ENCODE data around the gene SVIL. TPM values are rescaled to one million over a fixed set of nuclear protein-coding genes. Genes with fewer than 3 reads are reported as not detected.
A peak's percentile ranks its signal among the peaks of the same experiment; 100 is the strongest.

The SVIL gene
- total and polyA plus RNA-seq, 2 donors (not counting 1 experiment from before 2014, with no cell fraction given), result 17.7 to 94.3 TPM

DNA sequence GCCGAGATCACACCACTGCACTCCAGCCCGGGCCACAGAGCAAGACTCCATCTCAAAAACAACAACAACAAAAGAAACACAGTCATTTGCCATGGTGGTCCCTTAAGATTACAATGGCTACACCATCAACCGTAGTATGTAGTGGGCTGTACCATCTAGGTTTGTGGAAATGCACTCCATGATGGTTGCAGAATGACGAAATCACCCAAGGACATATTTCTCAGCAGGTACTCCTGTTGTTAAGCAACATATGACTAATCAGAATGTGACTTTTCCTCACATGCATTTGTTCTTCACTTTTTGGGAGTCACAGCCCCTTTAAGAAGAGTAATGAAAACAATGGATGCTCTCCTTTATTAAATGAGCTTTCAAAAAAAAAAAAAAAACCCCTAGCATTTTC is 11.0 kb downstream of the SVIL start:
- Histone ChIP-seq H3K9ac (ENCODE audit: insufficient read depth, low read length) (no peak overlapping the region), H3K4me2 (ENCODE audit: extremely low read depth, insufficient read depth, low read length) (no peak overlapping the region), H3K36me3 (ENCODE audit: control insufficient read depth, insufficient read depth, low read length) (no peaks in the 10 kb centered on the region), H3K27ac (ENCODE audit: insufficient read depth, low read length) (no peak overlapping the region), H3K79me2 (ENCODE audit: control insufficient read depth, insufficient read depth, low read length) (no peaks in the 10 kb centered on the region), H3K4me1 (ENCODE audit: control insufficient read depth, extremely low read depth, insufficient read depth, low read length) (peaks cover 15% of the 10 kb centered on the region), H3K9me3 (ENCODE audit: control insufficient read depth, insufficient read depth, low read depth, low read length) (no peaks in the 10 kb centered on the region), H3K4me3 (replicated peaks in 1 of 4; ENCODE audit: control extremely low read depth in 1 of 4, insufficient read depth in 1 of 4, low read depth in 3 of 4, low read length in 4 of 4) (no peak overlapping the region), H4K20me1 (ENCODE audit: control insufficient read depth, extremely low read depth, insufficient read depth, low read length) (no peaks in the 10 kb centered on the region), H3K27me3 (ENCODE audit: control insufficient read depth, insufficient read depth, low read length) (no peaks in the 10 kb centered on the region), H2AFZ (ENCODE audit: low read length) (no peak overlapping the region)
- TF ChIP-seq, protein P1, sequence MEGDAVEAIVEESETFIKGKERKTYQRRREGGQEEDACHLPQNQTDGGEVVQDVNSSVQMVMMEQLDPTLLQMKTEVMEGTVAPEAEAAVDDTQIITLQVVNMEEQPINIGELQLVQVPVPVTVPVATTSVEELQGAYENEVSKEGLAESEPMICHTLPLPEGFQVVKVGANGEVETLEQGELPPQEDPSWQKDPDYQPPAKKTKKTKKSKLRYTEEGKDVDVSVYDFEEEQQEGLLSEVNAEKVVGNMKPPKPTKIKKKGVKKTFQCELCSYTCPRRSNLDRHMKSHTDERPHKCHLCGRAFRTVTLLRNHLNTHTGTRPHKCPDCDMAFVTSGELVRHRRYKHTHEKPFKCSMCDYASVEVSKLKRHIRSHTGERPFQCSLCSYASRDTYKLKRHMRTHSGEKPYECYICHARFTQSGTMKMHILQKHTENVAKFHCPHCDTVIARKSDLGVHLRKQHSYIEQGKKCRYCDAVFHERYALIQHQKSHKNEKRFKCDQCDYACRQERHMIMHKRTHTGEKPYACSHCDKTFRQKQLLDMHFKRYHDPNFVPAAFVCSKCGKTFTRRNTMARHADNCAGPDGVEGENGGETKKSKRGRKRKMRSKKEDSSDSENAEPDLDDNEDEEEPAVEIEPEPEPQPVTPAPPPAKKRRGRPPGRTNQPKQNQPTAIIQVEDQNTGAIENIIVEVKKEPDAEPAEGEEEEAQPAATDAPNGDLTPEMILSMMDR (conservative IDR thresholded peaks at IDR 0.05 in 1 of 2, IDR thresholded peaks at IDR 0.05 in 1 of 2; ENCODE audit: low read depth in 1 of 2, low read length in 2 of 2), result no peak
- TF ChIP-seq EZH2 (IDR thresholded peaks at IDR 0.05; ENCODE audit: low read length, missing control alignments), result no peak
- no peak for DNase-seq (ENCODE audit: low read depth in 2 of 2)

DNA sequence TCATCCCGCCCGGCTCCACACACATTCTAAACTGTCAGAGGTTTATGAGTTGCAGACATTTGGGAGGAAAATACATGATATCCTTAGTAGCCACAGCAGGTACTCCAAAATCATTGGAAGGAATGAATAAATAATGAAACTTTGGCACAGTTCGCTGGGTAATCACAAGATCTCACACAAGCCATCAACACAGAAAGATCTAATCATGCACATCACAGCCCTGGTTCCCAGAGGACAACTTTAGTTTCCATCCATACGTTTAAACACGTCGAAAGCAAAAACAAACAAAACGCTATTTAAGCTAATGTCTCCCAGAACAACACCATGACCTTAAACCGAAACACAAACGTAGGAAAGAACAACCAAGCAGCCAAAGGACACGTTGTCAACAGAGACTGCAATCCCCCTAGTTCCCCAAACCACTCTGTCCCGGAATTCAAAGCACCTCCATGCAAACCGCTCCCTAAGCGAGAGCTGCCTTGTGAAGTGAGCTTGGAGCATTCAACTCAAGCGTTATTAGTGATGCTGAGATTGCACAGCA is 12.3 kb downstream of the SVIL start:
- H3K4me3 ChIP-seq (replicated peaks in 1 of 4; ENCODE audit: control extremely low read depth in 1 of 4, insufficient read depth in 1 of 4, low read depth in 3 of 4, low read length in 4 of 4), result no peak overlapping the region
- H3K4me1 ChIP-seq (ENCODE audit: control insufficient read depth, extremely low read depth, insufficient read depth, low read length), result peaks cover 18% of the 10 kb centered on the region
- H3K9ac ChIP-seq (ENCODE audit: insufficient read depth, low read length), result no peak overlapping the region
- H3K36me3 ChIP-seq (ENCODE audit: control insufficient read depth, insufficient read depth, low read length), result no peaks in the 10 kb centered on the region
- no peak for DNase-seq (ENCODE audit: low read depth in 2 of 2)
- no peaks in the 10 kb centered on the region for H4K20me1 ChIP-seq (ENCODE audit: control insufficient read depth, extremely low read depth, insufficient read depth, low read length)
- H3K27ac ChIP-seq (ENCODE audit: insufficient read depth, low read length), result no peak overlapping the region
- H3K79me2 ChIP-seq (ENCODE audit: control insufficient read depth, insufficient read depth, low read length), result no peaks in the 10 kb centered on the region
- H3K9me3 ChIP-seq (ENCODE audit: control insufficient read depth, insufficient read depth, low read depth, low read length), result no peaks in the 10 kb centered on the region
- TF ChIP-seq, protein P1 (conservative IDR thresholded peaks at IDR 0.05 in 1 of 2, IDR thresholded peaks at IDR 0.05 in 1 of 2; ENCODE audit: low read depth in 1 of 2, low read length in 2 of 2), result no peak
- TF ChIP-seq EZH2 (IDR thresholded peaks at IDR 0.05; ENCODE audit: low read length, missing control alignments), result no peak
- no peak overlapping the region for H3K4me2 ChIP-seq (ENCODE audit: extremely low read depth, insufficient read depth, low read length)
- H3K27me3 ChIP-seq (ENCODE audit: control insufficient read depth, insufficient read depth, low read length), result no peaks in the 10 kb centered on the region
- H2AFZ ChIP-seq (ENCODE audit: low read length), result no peak overlapping the region

DNA sequence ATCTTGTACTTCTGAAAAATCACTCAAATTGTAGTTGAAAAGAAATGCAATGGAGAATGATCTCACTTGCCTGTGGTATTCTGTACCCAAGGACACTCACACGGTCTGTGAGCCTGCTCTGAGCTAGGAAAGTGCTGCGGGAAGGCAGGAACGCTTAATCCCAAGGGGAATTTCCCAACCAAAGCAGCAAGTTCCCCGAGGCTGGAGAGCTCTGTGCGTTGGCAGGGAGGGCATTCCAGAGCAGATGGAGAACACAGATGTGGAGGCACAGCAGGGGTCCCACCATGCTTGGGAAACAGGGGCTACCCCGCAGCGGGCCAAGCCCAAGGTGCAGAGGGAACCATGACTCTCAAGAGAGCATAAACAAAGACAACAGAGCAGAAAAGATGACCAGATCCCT is 13.6 kb downstream of the SVIL start:
- Histone ChIP-seq H3K4me3 (replicated peaks in 1 of 4; ENCODE audit: control extremely low read depth in 1 of 4, insufficient read depth in 1 of 4, low read depth in 3 of 4, low read length in 4 of 4) (no peak overlapping the region), H3K4me1 (ENCODE audit: control insufficient read depth, extremely low read depth, insufficient read depth, low read length) (peaks cover 13% of the 10 kb centered on the region), H3K79me2 (ENCODE audit: control insufficient read depth, insufficient read depth, low read length) (no peaks in the 10 kb centered on the region), H3K36me3 (ENCODE audit: control insufficient read depth, insufficient read depth, low read length) (no peaks in the 10 kb centered on the region), H4K20me1 (ENCODE audit: control insufficient read depth, extremely low read depth, insufficient read depth, low read length) (no peaks in the 10 kb centered on the region), H3K9ac (ENCODE audit: insufficient read depth, low read length) (no peak overlapping the region), H3K27ac (ENCODE audit: insufficient read depth, low read length) (no peak overlapping the region), H2AFZ (ENCODE audit: low read length) (no peak overlapping the region), H3K9me3 (ENCODE audit: control insufficient read depth, insufficient read depth, low read depth, low read length) (no peaks in the 10 kb centered on the region), H3K4me2 (ENCODE audit: extremely low read depth, insufficient read depth, low read length) (no peak overlapping the region), H3K27me3 (ENCODE audit: control insufficient read depth, insufficient read depth, low read length) (no peaks in the 10 kb centered on the region)
- no peak for TF ChIP-seq EZH2 (IDR thresholded peaks at IDR 0.05; ENCODE audit: low read length, missing control alignments)
- TF ChIP-seq, protein P1 (conservative IDR thresholded peaks at IDR 0.05 in 1 of 2, IDR thresholded peaks at IDR 0.05 in 1 of 2; ENCODE audit: low read depth in 1 of 2, low read length in 2 of 2), result no peak
- peak in 1 of 2 donors; percentile 31 for DNase-seq (ENCODE audit: low read depth in 2 of 2)

All from fibroblast of lung (primary cell).